Astrocyte (in vitro differentiated cells and primary cell): ENCODE measurements around the gene GART.

ENCODE experiments used
- EZH2 ChIP-seq: IDR thresholded peaks from 2 replicates; pipeline ENCODE4 v1.6.1; 2012; ENCODE audit warnings: mild to moderate bottlenecking, low read length, inconsistent platforms; ENCODE audit not compliant: insufficient read depth
- TF ChIP-seq, protein P1 (sequence below): IDR thresholded peaks from 2 replicates; pipeline ENCODE4 v1.5.1; 2011; ENCODE audit warnings: low read depth, mild to moderate bottlenecking, inconsistent platforms, low read length, moderate library complexity; ENCODE audit not compliant: insufficient read depth

DNA sequence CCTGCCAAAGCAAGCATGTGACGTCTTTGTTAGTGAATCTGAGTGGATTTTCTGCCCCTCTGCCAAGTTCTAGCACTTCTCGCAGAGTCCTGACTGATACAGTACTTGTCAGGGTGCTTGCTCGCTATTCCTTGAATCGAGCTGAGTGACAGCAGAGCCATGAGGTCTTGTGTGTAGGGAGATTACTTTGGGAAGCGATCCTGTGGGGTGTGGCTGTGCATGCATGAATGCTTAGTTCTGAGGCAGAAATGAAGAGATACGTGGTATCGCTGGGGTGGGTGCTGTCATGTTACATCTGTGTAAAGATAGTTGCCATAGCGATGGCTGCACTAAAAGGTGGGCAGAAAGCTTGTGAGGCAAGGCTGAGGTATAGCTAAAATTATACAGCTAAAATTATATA, 31.1 kb downstream of the GART start:
- TF ChIP-seq, protein P1, sequence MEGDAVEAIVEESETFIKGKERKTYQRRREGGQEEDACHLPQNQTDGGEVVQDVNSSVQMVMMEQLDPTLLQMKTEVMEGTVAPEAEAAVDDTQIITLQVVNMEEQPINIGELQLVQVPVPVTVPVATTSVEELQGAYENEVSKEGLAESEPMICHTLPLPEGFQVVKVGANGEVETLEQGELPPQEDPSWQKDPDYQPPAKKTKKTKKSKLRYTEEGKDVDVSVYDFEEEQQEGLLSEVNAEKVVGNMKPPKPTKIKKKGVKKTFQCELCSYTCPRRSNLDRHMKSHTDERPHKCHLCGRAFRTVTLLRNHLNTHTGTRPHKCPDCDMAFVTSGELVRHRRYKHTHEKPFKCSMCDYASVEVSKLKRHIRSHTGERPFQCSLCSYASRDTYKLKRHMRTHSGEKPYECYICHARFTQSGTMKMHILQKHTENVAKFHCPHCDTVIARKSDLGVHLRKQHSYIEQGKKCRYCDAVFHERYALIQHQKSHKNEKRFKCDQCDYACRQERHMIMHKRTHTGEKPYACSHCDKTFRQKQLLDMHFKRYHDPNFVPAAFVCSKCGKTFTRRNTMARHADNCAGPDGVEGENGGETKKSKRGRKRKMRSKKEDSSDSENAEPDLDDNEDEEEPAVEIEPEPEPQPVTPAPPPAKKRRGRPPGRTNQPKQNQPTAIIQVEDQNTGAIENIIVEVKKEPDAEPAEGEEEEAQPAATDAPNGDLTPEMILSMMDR = no peak
- TF ChIP-seq EZH2 = no peak
